Measurements from ENCODE around the gene KBTBD8. TPM values are rescaled to one million over a fixed set of nuclear protein-coding genes. Genes with fewer than 3 reads are reported as not detected.
A peak's percentile ranks its signal among the peaks of the same experiment; 100 is the strongest.

Gene KBTBD8
- total and polyA plus RNA-seq, 9 of the 15 experiments (the other 6 are each of a cell fraction or from before 2014, with no cell fraction given) = 2.7 to 9.1 (median 5.6) TPM

- TF ChIP-seq CBX8 (IDR thresholded peaks at IDR 0.05; ENCODE audit: borderline replicate concordance, extremely low read depth, low read depth, low read length, poor library complexity, severe bottlenecking) (no peak), GTF2E2 (tag; IDR thresholded peaks at IDR 0.05) (no peak), TAF9B (IDR thresholded peaks at IDR 0.05; ENCODE audit: partially characterized antibody) (no peak), PHB2 (IDR thresholded peaks at IDR 0.05; ENCODE audit: low read depth) (no peak), ZNF232 (CRISPR knock-in tag; IDR thresholded peaks at IDR 0.05) (no peak), CREM (IDR thresholded peaks at IDR 0.05; ENCODE audit: low read depth) (no peak), PCBP2 (IDR thresholded peaks at IDR 0.05; ENCODE audit: low read depth, low read length, poor library complexity, severe bottlenecking) (no peak), LCOR (CRISPR knock-in tag; IDR thresholded peaks at IDR 0.05) (no peak), CUX1 (CRISPR knock-in tag; IDR thresholded peaks at IDR 0.05) (no peak), ZNF274 (IDR thresholded peaks at IDR 0.05; ENCODE audit: borderline replicate concordance, low read depth, low read length) (no peak), RCOR1 (IDR thresholded peaks at IDR 0.05; ENCODE audit: borderline replicate concordance in 1 of 2, low read depth in 2 of 2, low read length in 2 of 2) (peak in 1 of 2 experiments; percentile 76; a peak in 1 of 4 replicates), ADNP (tag; IDR thresholded peaks at IDR 0.05) (no peak), KDM5B (IDR thresholded peaks at IDR 0.05; ENCODE audit: insufficient replicate concordance, low read depth, low read length) (no peak), CCNT2 (IDR thresholded peaks at IDR 0.05; ENCODE audit: borderline replicate concordance, extremely low read depth, insufficient read length, low read depth, low read length) (no peak), NCOA6 (IDR thresholded peaks at IDR 0.05) (no peak), SMARCA4 (IDR thresholded peaks at IDR 0.05) (peak; percentile 54), FOXJ2 (tag; IDR thresholded peaks at IDR 0.05) (no peak), ILK (tag; IDR thresholded peaks at IDR 0.05; ENCODE audit: borderline replicate concordance, low read depth) (no peak), MITF (IDR thresholded peaks at IDR 0.05) (0 out of 2 replicates have a peak, but pooled peaks have one; percentile 39), FOXM1 (IDR thresholded peaks at IDR 0.05; ENCODE audit: low read depth) (peak; percentile 58; the same call in 1 of the 2 replicates), FOXM1 (CRISPR knock-in tag; IDR thresholded peaks at IDR 0.05; ENCODE audit: low read depth) (no peak)
Observed at GRCh38 chr3:67030785-67031740, 33.0 kb downstream of the KBTBD8 start (continued).
